Measurements from ENCODE around the gene RPL7A.
"Not testable (repeated sequence)": the region's sequence is repeated elsewhere in the genome, so short reads cannot be mapped to it uniquely, and the experiment has no call there.

The RPL7A gene

GRCh38 chr9:133347985-133348717 lies at the start of gene RPL7A, which contains the start of gene MED22:
Gene RPL7A (plus strand): TSS chr9:133348218. CDS start chr9:133348244, 26 bp downstream.
Gene MED22 (minus strand): TSS chr9:133348131. CDS start chr9:133346662, 1,469 bp downstream.
- peak; percentile 84 for DNase-seq

DNA sequence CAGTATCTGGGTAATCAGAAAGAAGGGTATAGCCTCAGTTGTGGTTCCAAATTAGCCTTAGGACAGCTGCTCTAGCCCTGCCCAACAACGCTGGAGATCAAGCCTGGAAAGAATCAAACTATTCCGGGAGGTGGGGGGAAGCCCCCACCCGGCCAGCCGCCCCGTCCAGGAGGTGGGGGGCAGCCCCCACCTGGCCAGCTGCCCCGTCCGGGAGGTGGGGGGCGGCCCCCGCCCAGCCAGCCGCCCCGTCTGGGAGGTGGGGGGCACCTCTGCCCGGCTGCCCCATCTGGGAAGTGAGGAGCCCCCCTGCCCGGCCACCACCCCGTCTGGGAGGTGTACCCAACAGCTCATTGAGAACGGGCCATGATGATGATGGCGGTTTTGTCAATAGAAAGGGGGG lies 48.0 kb upstream of the RPL7A start:
- DNase-seq: not testable (repeated sequence)

GRCh38 chr9:133301253-133302230 lies 46.5 kb upstream of the RPL7A start:
- DNase-seq: no peak

DNA sequence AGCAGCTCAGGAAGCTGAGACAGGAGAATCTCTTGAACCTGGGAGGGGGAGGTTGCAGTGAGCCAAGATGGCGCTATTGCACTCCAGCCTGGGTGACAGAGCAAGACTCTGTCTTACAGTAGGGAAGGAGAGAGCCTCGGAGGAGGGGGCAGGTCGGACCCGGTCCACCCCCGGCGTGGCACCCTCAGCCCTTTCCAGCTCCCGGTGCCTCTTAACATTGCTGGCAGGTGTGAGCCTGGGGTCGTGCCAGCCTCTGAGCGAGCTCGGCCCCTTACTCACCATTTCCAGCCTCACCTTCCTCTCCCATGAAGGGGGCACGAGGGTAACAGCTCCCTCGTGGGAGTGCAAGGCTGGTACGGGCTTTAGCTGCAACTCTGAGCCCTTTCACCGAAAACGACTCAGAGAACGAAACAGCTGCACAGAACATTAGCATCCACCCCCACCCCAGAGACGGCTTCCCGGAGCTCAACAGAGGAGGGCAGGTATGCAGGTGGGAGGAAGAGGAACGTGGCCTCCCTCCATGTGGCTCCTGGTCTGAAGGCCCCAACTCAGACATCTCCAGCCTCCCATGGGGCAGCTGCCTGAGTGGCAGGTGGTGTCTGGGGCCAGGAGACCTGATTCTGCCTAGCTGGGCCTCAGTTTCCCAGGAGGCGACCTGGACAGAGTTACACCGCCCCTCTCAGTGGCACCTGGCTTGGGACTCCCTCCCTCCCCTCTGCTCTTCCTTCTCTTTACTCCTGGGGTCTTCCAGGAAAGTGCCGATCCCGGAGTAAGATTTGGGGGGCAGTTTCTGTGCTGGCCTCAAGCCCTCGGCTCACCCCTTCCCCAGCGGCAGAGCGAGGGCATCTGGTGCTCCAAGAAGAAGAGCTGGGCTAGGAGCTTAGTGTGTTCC lies 44.5 kb upstream of the RPL7A start:
- no peak for DNase-seq

- DNase-seq: no peak
Measured at GRCh38 chr9:133304158-133304470, 43.9 kb upstream of the RPL7A start.

- no peak for DNase-seq
Measured at GRCh38 chr9:133304477-133305377, 43.3 kb upstream of the RPL7A start.

DNA sequence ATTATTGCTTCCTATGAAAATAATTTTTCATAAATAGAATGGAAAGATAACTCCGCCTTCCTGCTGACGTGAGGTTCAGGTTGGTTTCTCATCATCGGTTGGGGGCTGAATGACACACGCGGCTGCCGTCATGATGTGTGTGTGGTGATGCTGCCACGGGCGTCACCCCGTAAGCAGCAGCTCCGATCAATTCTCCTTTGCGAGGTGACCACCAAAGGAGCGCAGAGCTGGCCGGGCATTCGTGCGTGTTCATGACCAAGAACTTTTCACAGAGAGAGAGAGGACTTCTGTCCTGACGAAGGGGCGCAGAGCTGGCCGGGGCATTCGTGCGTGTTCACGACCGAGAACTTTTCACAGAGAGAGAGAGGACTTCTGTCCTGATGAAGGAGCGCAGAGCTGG lies 42.3 kb upstream of the RPL7A start:
- no peak for DNase-seq

DNA sequence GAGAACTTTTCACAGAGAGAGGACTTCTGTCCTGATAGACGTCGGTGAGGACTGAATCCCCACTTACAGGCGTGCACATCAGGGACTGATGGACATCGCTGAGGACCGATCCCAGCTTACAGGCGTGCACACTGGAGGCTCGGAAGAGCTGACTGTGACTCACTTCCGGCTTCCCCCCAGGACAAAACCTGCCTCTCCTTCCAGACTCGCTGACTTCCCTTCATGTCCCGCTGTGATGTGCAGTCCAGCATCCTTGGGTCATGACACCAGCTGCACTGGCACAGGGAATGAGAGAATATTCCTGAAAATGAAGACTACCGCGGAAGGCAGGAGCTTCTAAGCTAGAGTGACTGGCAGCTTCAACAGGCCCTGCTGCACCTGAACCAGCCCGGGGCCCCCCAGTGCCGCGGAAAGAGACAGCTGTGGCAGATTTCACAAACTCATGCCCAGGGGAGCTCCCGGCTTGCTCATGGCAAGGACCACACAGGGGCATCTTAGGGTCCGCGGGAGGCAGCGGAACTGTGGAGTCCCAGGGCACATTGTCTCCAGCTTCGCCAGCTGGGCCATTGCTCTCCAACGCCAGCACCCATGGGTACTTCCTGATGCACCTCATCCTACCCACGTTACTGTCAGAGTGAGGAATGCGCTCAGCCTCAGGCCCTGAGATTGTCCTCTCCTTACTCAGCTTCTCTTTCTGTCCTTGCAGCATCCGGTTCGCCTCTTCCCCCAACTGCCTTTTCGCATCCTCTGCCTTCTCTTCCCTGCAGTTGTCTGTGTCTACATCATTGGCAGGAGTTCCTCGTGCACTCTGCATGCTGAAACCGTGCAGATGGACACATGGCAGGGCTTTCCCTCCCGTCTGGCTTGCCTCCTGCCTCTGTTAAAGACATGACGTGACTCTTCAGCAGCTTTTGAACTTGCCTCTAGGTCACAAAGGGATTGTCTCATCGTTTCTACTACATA lies 41.5 kb upstream of the RPL7A start:
- no peak for DNase-seq

DNA sequence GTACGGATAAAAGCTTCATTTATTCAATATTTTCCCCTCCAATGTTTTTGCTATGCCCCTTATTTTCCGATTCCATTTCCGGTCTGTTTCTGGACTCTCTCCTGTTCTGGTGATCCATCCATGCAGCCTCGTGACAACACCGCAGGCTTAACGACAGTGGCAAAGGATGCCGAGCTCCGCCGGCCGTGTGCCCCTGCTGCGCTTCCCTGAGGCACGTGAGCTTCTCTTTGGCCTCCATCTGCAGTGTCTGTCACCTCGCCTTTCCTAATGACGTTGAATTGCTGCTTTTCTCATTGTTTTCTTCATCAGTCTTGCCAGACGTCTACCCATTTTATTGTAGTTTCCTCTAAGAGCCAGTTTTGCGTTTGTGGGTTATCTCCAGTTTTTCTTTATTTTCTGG lies 40.7 kb upstream of the RPL7A start:
- DNase-seq: no peak

DNA sequence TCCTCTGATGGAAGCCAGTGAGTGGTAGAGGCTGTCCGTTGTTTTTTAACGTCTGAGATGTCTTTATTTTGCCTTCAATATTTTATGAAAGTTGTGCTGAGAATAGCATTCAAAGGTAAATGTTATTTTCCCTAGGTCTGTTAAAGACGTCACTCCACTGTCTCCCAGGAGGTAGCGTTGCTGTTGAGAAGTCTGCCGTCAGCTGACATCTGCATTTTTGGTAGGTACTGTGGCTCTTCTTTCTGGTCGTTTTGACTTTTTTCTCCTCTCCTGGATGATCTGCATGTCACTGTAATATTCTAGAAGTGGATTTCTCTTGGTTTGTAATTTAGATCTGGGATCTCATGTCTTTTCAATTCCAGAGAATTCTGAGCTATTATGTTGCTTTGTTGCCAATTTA lies 38.4 kb upstream of the RPL7A start:
- DNase-seq: no peak

DNA sequence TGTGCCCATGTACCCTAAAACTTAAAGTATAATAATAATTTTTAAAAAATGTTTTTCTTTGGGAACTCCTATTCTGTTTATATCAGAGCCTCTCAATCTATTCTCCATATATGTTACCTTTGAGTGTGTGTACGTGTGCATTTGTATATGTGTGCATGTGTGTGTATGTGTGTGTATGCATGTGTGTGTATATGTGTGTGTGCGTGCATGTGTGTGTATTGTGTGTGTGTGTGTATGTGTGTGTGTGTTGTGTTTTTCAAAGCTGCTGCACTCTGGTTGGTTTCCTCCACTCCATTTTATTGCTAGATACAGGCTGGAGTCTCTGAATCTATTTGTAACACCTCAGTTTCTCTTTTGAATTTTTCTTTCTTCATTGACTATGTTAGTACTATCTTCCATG lies 32.0 kb upstream of the RPL7A start:
- no peak for DNase-seq

- not testable (repeated sequence) for DNase-seq
Measured at GRCh38 chr9:133317551-133317950, 30.5 kb upstream of the RPL7A start.

GRCh38 chr9:133320421-133320881 lies 27.6 kb upstream of the RPL7A start:
- DNase-seq: no peak

DNA sequence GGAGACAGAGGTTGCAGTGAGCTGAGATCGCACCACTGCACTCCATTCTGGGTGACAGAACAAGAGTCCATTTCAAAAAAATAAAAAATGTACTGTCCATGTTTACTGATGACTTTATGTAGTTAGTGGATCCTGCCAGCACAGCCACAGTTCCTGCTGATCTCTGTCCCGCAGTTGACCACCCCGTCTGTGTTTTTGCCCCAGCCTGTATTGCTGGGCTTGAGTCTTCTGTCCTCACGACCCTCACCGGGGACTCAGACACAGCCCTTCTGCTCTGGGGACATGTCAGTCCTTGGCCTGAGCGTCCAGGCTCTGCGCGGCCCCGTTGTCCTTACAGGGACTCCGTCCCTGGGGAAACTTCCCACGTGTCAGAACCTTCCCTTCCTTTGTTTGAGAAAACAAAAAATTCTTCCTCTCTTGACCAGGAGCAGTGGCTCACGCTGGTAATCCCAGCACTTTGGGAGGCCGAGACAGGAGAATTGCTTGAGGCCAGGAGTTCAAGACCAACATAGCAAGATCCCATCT lies 26.5 kb upstream of the RPL7A start:
- DNase-seq: no peak

- DNase-seq: no peak
Measured at GRCh38 chr9:133322701-133323100, 25.3 kb upstream of the RPL7A start.

GRCh38 chr9:133323211-133323610 lies 24.8 kb upstream of the RPL7A start:
- DNase-seq: no peak

DNA sequence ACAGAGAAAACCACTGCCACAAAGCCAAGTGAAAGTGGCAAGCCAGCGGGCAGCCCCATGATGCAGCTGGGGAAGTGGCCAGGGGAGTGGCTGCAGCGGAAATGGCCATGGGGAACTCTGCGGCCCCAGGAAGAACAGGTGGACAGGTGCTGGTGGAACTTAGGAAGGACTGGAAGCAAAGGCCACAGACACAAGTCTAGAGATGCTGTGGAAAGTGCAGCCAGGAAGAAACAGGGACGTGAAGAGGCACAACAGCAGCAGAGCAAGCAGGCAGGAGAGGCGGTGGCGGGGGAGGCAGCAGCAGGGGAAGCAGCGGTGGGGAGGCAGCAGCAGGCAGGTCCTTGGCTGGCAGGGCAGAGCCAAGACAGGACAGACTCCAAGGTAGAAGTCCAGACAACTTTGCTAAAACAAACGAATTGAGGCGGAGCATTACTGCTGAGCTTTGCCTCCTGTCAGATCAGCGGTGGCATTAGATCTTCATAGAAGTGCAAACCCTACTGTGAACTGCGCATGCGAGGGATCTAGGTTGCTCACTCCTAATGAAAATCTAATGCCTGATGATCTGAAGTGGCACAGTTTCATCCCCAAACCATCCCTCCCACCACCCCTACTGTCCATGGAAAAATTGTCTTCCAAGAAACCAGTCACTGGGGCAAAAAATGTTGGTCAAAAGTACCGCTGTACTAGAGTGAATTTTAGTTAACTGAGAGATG lies 23.9 kb upstream of the RPL7A start:
- DNase-seq: no peak

DNA sequence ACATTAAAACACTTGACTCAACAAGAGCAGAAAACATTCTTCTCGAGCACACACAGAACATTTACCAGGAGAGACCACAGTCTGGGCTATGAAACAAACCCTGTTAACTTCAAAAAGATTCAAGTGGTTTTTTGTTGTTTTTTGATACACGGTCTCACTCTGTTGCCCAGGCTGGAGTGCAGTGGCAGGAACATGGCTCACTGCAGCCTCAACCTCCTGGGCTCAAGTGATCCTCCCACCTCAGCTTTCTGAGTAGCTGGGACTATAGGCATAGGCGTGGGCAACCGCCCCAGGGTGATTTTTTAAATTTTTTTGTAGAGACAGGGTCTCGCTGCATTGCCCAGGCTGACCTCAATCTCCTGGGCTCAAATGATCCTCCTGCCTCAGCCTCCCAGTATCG lies 21.0 kb upstream of the RPL7A start:
- DNase-seq: not testable (repeated sequence)

- no peak for DNase-seq
Measured at GRCh38 chr9:133327834-133328484, 20.1 kb upstream of the RPL7A start.

Data from T1000 (cell line).